PC-9 (cell line): ENCODE results near the gene SCAPER.

Experiments
- CTCF ChIP-seq: fragments of 200-600 bp; sonication (generic); conservative IDR thresholded peaks from 2 replicates; pipeline ENCODE4 v1.6.1; 2017; ENCODE audit warnings: mixed run types, antibody characterized with exemption, mild to moderate bottlenecking, moderate library complexity
- EZH2 ChIP-seq: fragments of 200-600 bp; sonication (generic); IDR thresholded peaks from 2 replicates; pipeline ENCODE4 v1.8.0; 2017; ENCODE audit warnings: antibody characterized with exemption, low read depth

GRCh38 chr15:76932135-76932966 is 27.2 kb upstream of the SCAPER start:
- TF ChIP-seq CTCF = no peak
- TF ChIP-seq EZH2 = no peak
